ENCODE measurements around the gene CPA1.
A peak's percentile ranks its signal among the peaks of the same experiment; 100 is the strongest.

Gene CPA1

GRCh38 chr7:130420943-130421578 lies 40.8 kb downstream of the CPA1 start:
- H2AFZ ChIP-seq (ENCODE audit: low read depth, low read length): peak overlapping the region; percentile 67
- H3K4me3 ChIP-seq (ENCODE audit: low read length): no peak overlapping the region
- peaks cover 47% of the 10 kb centered on the region for H3K4me1 ChIP-seq (ENCODE audit: insufficient read depth, low read length)
- no peaks in the 10 kb centered on the region for H3K9me3 ChIP-seq (ENCODE audit: low read length)
- peaks cover 4% of the 10 kb centered on the region for H3K36me3 ChIP-seq (ENCODE audit: insufficient read depth, low read length)
- no peaks in the 10 kb centered on the region for H3K27me3 ChIP-seq (ENCODE audit: insufficient read depth, low read length)

GRCh38 chr7:130421684-130422083 lies 41.4 kb downstream of the CPA1 start:
- Histone ChIP-seq H3K4me3 (ENCODE audit: low read length) (no peak overlapping the region), H3K9me3 (ENCODE audit: low read length) (no peaks in the 10 kb centered on the region), H3K36me3 (ENCODE audit: insufficient read depth, low read length) (peaks cover 7% of the 10 kb centered on the region), H3K4me1 (ENCODE audit: insufficient read depth, low read length) (peaks cover 47% of the 10 kb centered on the region), H2AFZ (ENCODE audit: low read depth, low read length) (peak overlapping the region; percentile 67), H3K27me3 (ENCODE audit: insufficient read depth, low read length) (no peaks in the 10 kb centered on the region)

GRCh38 chr7:130423501-130424037 lies 43.3 kb downstream of the CPA1 start:
- Histone ChIP-seq H2AFZ (ENCODE audit: low read depth, low read length) (no peak overlapping the region), H3K4me3 (ENCODE audit: low read length) (no peak overlapping the region), H3K36me3 (ENCODE audit: insufficient read depth, low read length) (peaks cover 7% of the 10 kb centered on the region), H3K4me1 (ENCODE audit: insufficient read depth, low read length) (peaks cover 28% of the 10 kb centered on the region), H3K27me3 (ENCODE audit: insufficient read depth, low read length) (no peaks in the 10 kb centered on the region), H3K9me3 (ENCODE audit: low read length) (no peaks in the 10 kb centered on the region)

- H2AFZ ChIP-seq (ENCODE audit: low read depth, low read length): no peak overlapping the region
- H3K9me3 ChIP-seq (ENCODE audit: low read length): no peaks in the 10 kb centered on the region
- no peak overlapping the region for H3K4me3 ChIP-seq (ENCODE audit: low read length)
- peaks cover 7% of the 10 kb centered on the region for H3K36me3 ChIP-seq (ENCODE audit: insufficient read depth, low read length)
- no peaks in the 10 kb centered on the region for H3K27me3 ChIP-seq (ENCODE audit: insufficient read depth, low read length)
- H3K4me1 ChIP-seq (ENCODE audit: insufficient read depth, low read length): peaks cover 25% of the 10 kb centered on the region
These were observed 45.5 kb downstream of the CPA1 start for GRCh38 chr7:130425796-130426195.

GRCh38 chr7:130426564-130426963 lies 46.3 kb downstream of the CPA1 start:
- Histone ChIP-seq H3K36me3 (ENCODE audit: insufficient read depth, low read length) (peaks cover 7% of the 10 kb centered on the region), H3K27me3 (ENCODE audit: insufficient read depth, low read length) (no peaks in the 10 kb centered on the region), H3K4me3 (ENCODE audit: low read length) (no peak overlapping the region), H3K9me3 (ENCODE audit: low read length) (no peaks in the 10 kb centered on the region), H3K4me1 (ENCODE audit: insufficient read depth, low read length) (peaks cover 25% of the 10 kb centered on the region), H2AFZ (ENCODE audit: low read depth, low read length) (no peak overlapping the region)

- Histone ChIP-seq H3K4me1 (ENCODE audit: insufficient read depth, low read length) (peaks cover 28% of the 10 kb centered on the region), H3K9me3 (ENCODE audit: low read length) (no peaks in the 10 kb centered on the region), H3K36me3 (ENCODE audit: insufficient read depth, low read length) (peaks cover 7% of the 10 kb centered on the region), H3K27me3 (ENCODE audit: insufficient read depth, low read length) (no peaks in the 10 kb centered on the region), H3K4me3 (ENCODE audit: low read length) (no peak overlapping the region), H2AFZ (ENCODE audit: low read depth, low read length) (no peak overlapping the region)
These were observed 48.7 kb downstream of the CPA1 start for GRCh38 chr7:130429019-130429418.

GRCh38 chr7:130430115-130430514 lies 49.8 kb downstream of the CPA1 start:
- Histone ChIP-seq H3K4me1 (ENCODE audit: insufficient read depth, low read length) (peaks cover 28% of the 10 kb centered on the region), H2AFZ (ENCODE audit: low read depth, low read length) (no peak overlapping the region), H3K27me3 (ENCODE audit: insufficient read depth, low read length) (no peaks in the 10 kb centered on the region), H3K9me3 (ENCODE audit: low read length) (no peaks in the 10 kb centered on the region), H3K4me3 (ENCODE audit: low read length) (no peak overlapping the region), H3K36me3 (ENCODE audit: insufficient read depth, low read length) (peaks cover 4% of the 10 kb centered on the region)

- peaks cover 28% of the 10 kb centered on the region for H3K4me1 ChIP-seq (ENCODE audit: insufficient read depth, low read length)
- peaks cover 3% of the 10 kb centered on the region for H3K36me3 ChIP-seq (ENCODE audit: insufficient read depth, low read length)
- no peak overlapping the region for H2AFZ ChIP-seq (ENCODE audit: low read depth, low read length)
- no peak overlapping the region for H3K4me3 ChIP-seq (ENCODE audit: low read length)
- H3K27me3 ChIP-seq (ENCODE audit: insufficient read depth, low read length): no peaks in the 10 kb centered on the region
- H3K9me3 ChIP-seq (ENCODE audit: low read length): no peaks in the 10 kb centered on the region
These were observed 50.8 kb downstream of the CPA1 start for GRCh38 chr7:130430841-130431666.

- Histone ChIP-seq H3K36me3 (ENCODE audit: insufficient read depth, low read length) (no peaks in the 10 kb centered on the region), H3K4me3 (ENCODE audit: low read length) (no peak overlapping the region), H3K4me1 (ENCODE audit: insufficient read depth, low read length) (peaks cover 28% of the 10 kb centered on the region), H2AFZ (ENCODE audit: low read depth, low read length) (no peak overlapping the region), H3K27me3 (ENCODE audit: insufficient read depth, low read length) (no peaks in the 10 kb centered on the region), H3K9me3 (ENCODE audit: low read length) (peaks cover 2% of the 10 kb centered on the region)
These were observed 52.6 kb downstream of the CPA1 start for GRCh38 chr7:130432886-130433285.

- Histone ChIP-seq H3K4me3 (ENCODE audit: low read length) (no peak overlapping the region), H3K36me3 (ENCODE audit: insufficient read depth, low read length) (no peaks in the 10 kb centered on the region), H2AFZ (ENCODE audit: low read depth, low read length) (no peak overlapping the region), H3K4me1 (ENCODE audit: insufficient read depth, low read length) (peaks cover 28% of the 10 kb centered on the region), H3K9me3 (ENCODE audit: low read length) (peaks cover 2% of the 10 kb centered on the region), H3K27me3 (ENCODE audit: insufficient read depth, low read length) (no peaks in the 10 kb centered on the region)
These were observed 53.0 kb downstream of the CPA1 start for GRCh38 chr7:130433301-130433700.

- Histone ChIP-seq H2AFZ (ENCODE audit: low read depth, low read length) (no peak overlapping the region), H3K9me3 (ENCODE audit: low read length) (peaks cover 8% of the 10 kb centered on the region)
These were observed 55.1 kb downstream of the CPA1 start for GRCh38 chr7:130435311-130435854.

GRCh38 chr7:130436253-130436652 lies 56.0 kb downstream of the CPA1 start:
- Histone ChIP-seq H3K36me3 (ENCODE audit: insufficient read depth, low read length) (no peaks in the 10 kb centered on the region), H2AFZ (ENCODE audit: low read depth, low read length) (no peak overlapping the region), H3K4me3 (ENCODE audit: low read length) (no peak overlapping the region), H3K4me1 (ENCODE audit: insufficient read depth, low read length) (peaks cover 24% of the 10 kb centered on the region), H3K9me3 (ENCODE audit: low read length) (peaks cover 9% of the 10 kb centered on the region), H3K27me3 (ENCODE audit: insufficient read depth, low read length) (no peaks in the 10 kb centered on the region)

More at GRCh38 chr7:130435311-130435854, 55.1 kb downstream of the CPA1 start:
- Histone ChIP-seq H3K4me3 (ENCODE audit: low read length) (no peak overlapping the region), H3K36me3 (ENCODE audit: insufficient read depth, low read length) (no peaks in the 10 kb centered on the region), H3K4me1 (ENCODE audit: insufficient read depth, low read length) (peaks cover 30% of the 10 kb centered on the region), H3K27me3 (ENCODE audit: insufficient read depth, low read length) (no peaks in the 10 kb centered on the region)
